Body of pancreas (tissue), 4 donors: ENCODE data around the gene FOXO6.

Experiments used
- CTCF ChIP-seq, 7 experiments: fragments of 450-650 bp in 4 of 7; fragments of 200-600 bp in 3 of 7; sonication (generic) in 3 of 7; IDR thresholded peaks; one replicate each; pipeline ENCODE4 v1.5.1; 2016 to 2019; ENCODE audit warnings: antibody characterized with exemption in 7 of 7
- POLR2A ChIP-seq, 3 donors: fragments of 450-650 bp; IDR thresholded peaks; one replicate each; pipeline ENCODE4 v1.6.1; 2016; ENCODE audit warnings: antibody characterized with exemption in 3 of 3, mild to moderate bottlenecking in 2 of 3

- TF ChIP-seq POLR2A (IDR thresholded peaks at IDR 0.05) = no peak
- TF ChIP-seq CTCF (IDR thresholded peaks at IDR 0.05) = no peak
Observed at GRCh38 chr1:41417335-41417682, 56.1 kb downstream of the FOXO6 start.
